Vagina (tissue), 2 donors: Measurements from ENCODE around the gene ECE2. TPM values are rescaled to one million over a fixed set of nuclear protein-coding genes. Genes with fewer than 3 reads are reported as not detected.
"Not testable (repeated sequence)": the region's sequence is repeated elsewhere in the genome, so short reads cannot be mapped to it uniquely, and the experiment has no call there.

Experiments
- DNase-seq, 2 donors: peaks; one replicate each; pipeline ENCODE4 v3.0.0-alpha.2; 2017; ENCODE audit errors: extremely low spot score in 2 of 2
- H3K27ac ChIP-seq: fragments of 200-600 bp; sonication (generic); one replicate; pipeline ENCODE4 v1.5.1; 2019
- H3K27me3 ChIP-seq: fragments of 200-600 bp; sonication (generic); one replicate; pipeline ENCODE4 v1.5.1; 2019
- H3K36me3 ChIP-seq, 2 donors: fragments of 200-600 bp; sonication (generic); one replicate each; pipeline ENCODE4 v1.5.1; 2017 to 2019
- H3K4me1 ChIP-seq: fragments of 200-600 bp; sonication (generic); one replicate; pipeline ENCODE4 v1.5.1; 2019
- H3K4me3 ChIP-seq, 2 donors: fragments of 200-600 bp; sonication (generic); 1 replicate in 1 of 2; 2 replicates in 1 of 2; pipeline ENCODE4 v1.5.1; 2016 to 2019
- H3K9me3 ChIP-seq: fragments of 200-600 bp; sonication (generic); one replicate; pipeline ENCODE4 v1.5.1; 2019
- POLR2A ChIP-seq, 2 donors: fragments of 450-650 bp; IDR thresholded peaks; one replicate each; pipeline ENCODE4 v1.6.1; 2017; ENCODE audit warnings: antibody characterized with exemption in 2 of 2, mild to moderate bottlenecking in 2 of 2, moderate library complexity in 2 of 2
- POLR2AphosphoS5 ChIP-seq, 2 donors: sonication (generic); formaldehyde crosslinking; IDR thresholded peaks; one replicate each; pipeline ENCODE4 v1.9.0; 2017; ENCODE audit warnings: antibody characterized with exemption in 2 of 2, mild to moderate bottlenecking in 2 of 2, low read depth in 1 of 2; ENCODE audit not compliant: insufficient read depth in 1 of 2
- intact Hi-C: fragments of 100-400 bp; cut with DNase I; formaldehyde crosslinking; loops from one replicate; pipeline ENCODE4 v1.15.1; 2023
- total RNA-seq: library from RNA; depleted of rRNA; stranded (reverse); fragments of >200 nt; gene quantifications from one replicate; pipeline ENCODE4 v1.2.3, GENCODE V29; 2016
- TF ChIP-seq, protein P1 (sequence below), 3 experiments: fragments of 450-650 bp in 2 of 3; fragments of 200-600 bp in 1 of 3; sonication (generic) in 1 of 3; IDR thresholded peaks; one replicate each; pipeline ENCODE4 v1.5.1; 2017 to 2019; ENCODE audit warnings: antibody characterized with exemption in 3 of 3, mild to moderate bottlenecking in 2 of 3, moderate library complexity in 2 of 3

Gene ECE2
- total RNA-seq, 1 donor from 2014 or later: 1.7 TPM

DNA sequence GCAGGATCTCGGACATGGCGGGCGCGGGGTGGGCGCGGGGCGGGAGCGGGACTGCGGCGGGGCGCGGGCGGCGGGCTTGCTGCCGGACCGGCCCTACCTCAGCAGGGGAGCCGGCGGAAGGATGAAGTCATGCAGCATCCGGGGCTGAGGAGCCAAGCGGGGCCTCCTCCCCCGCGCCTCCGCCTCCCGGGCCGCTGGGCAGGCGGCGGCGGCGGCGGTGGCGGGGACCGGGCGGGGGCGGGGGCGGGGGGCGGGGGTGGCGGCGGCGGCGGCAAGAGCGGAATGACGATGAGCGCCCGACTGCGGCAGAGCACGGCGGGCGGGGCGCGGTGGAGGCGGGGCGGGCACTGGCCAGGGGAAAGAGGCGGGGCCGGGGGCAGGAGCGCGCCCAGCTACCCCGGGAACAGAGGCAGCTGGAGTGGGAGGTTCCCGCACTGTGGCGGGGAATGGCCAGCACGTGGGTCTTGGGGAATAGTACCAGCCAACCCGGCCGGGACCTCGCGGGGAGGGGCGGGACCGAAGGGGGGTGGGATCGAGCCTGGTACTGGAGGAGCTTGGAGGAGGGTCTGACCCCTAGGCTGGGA is 14.5 kb upstream of the ECE2 start, which contains the start of gene CAMK2N2:
Gene CAMK2N2, minus strand, starts transcription at position 284 of the 584 bp plus-strand sequence. Its CDS starts 268 bp downstream, at position 16.
- intact Hi-C loops: no loop called here
- Histone ChIP-seq H3K27me3 (peaks cover 9% of the 10 kb centered on the region), H3K4me3 (peak within 1 kb of the TSS; percentile 36 to 49), H3K27ac (no peak within 1 kb of the TSS), H3K4me1 (peaks cover 24% of the 10 kb centered on the region), H3K36me3 (peaks cover 0 to 5% of the 10 kb centered on the region in 2 donors), H3K9me3 (no peaks in the 10 kb centered on the region)
- DNase-seq: no peak
- TF ChIP-seq POLR2AphosphoS5 (IDR thresholded peaks at IDR 0.05; ENCODE audit: insufficient read depth in 1 of 2, low read depth in 1 of 2) (no peak), POLR2A (IDR thresholded peaks at IDR 0.05) (no peak)
- TF ChIP-seq, protein P1, sequence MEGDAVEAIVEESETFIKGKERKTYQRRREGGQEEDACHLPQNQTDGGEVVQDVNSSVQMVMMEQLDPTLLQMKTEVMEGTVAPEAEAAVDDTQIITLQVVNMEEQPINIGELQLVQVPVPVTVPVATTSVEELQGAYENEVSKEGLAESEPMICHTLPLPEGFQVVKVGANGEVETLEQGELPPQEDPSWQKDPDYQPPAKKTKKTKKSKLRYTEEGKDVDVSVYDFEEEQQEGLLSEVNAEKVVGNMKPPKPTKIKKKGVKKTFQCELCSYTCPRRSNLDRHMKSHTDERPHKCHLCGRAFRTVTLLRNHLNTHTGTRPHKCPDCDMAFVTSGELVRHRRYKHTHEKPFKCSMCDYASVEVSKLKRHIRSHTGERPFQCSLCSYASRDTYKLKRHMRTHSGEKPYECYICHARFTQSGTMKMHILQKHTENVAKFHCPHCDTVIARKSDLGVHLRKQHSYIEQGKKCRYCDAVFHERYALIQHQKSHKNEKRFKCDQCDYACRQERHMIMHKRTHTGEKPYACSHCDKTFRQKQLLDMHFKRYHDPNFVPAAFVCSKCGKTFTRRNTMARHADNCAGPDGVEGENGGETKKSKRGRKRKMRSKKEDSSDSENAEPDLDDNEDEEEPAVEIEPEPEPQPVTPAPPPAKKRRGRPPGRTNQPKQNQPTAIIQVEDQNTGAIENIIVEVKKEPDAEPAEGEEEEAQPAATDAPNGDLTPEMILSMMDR (IDR thresholded peaks at IDR 0.05): no peak

DNA sequence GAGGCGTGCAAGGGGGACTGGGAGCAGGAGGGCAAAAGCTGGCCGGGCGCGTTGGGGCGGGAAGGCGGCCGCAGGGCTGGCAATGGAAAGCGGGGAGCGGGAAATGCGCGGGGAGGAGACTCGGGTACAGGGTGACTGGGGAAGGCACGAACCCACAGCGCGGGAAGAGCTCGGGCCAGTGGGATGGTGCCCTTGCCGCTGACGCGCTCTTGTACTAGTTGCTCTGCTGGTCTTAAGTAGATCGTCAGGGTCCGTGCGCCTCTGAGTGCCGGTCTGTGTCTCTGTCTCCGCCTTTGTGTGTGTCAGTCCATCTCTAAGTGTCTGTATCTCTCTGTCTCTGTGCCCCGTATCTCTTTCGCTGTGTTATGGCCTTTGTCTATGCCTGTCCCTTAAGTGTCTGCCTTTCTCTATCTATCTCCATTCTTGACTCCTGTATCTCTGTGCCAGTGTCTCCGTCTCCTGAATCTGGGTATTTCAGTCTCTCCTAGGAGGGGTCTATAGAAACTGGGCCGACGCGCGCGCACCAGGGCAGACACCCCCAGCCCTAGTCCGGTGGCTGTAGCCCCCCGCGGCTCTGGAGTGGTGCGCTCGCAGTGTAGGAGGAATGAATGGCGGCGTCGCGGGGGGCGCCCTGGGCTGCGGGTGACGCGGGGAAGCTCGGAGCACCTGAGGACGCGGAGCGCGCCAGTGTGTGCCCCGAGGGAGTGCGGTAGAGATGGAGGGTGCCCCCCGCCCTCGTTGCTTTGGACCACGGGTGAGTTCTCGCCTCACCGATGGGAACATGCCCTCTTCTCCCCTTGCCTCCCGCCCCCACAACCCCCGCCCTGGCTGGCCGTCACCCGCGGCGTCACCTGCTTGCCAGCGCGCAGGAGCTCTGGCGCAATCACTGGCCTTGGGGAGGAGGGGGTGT is 13.7 kb upstream of the ECE2 start:
- H3K4me3 ChIP-seq: peak overlapping the region; percentile 36 to 49
- no peaks in the 10 kb centered on the region for H3K9me3 ChIP-seq
- H3K27me3 ChIP-seq: peaks cover 9% of the 10 kb centered on the region
- intact Hi-C loops: no loop called here
- peaks cover 0 to 5% of the 10 kb centered on the region in 2 donors for H3K36me3 ChIP-seq
- H3K4me1 ChIP-seq: peaks cover 24% of the 10 kb centered on the region
- TF ChIP-seq, protein P1 (IDR thresholded peaks at IDR 0.05): no peak
- TF ChIP-seq POLR2AphosphoS5 (IDR thresholded peaks at IDR 0.05; ENCODE audit: insufficient read depth in 1 of 2, low read depth in 1 of 2) (no peak), POLR2A (IDR thresholded peaks at IDR 0.05) (no peak)
- no peak for DNase-seq
- no peak overlapping the region for H3K27ac ChIP-seq

DNA sequence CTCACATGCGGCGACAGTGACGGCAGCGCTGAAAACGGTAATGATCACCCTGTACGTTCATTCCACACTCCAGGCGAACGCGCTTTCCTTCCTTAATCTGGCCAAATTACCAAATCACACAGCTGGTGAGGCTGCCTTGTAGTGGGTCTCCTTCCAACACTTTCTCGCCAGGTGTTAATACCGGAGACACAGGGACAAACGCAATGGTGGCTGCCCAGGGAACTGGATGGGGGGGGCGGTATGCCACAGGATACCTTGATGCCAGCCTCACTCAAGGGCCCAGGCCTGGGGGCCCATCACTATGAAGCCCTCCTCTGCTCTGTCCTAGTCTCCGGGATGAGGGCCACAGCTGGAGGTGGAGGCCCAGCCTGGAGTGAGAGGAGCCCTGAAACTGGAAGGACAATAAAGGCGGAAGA is 13.1 kb upstream of the ECE2 start:
- Histone ChIP-seq H3K4me3 (no peak overlapping the region), H3K9me3 (no peaks in the 10 kb centered on the region), H3K27ac (no peak overlapping the region), H3K27me3 (peaks cover 9% of the 10 kb centered on the region), H3K4me1 (peaks cover 24% of the 10 kb centered on the region), H3K36me3 (peaks cover 0 to 5% of the 10 kb centered on the region in 2 donors)
- intact Hi-C loops: no loop called here
- TF ChIP-seq, protein P1 (IDR thresholded peaks at IDR 0.05): no peak
- TF ChIP-seq POLR2AphosphoS5 (IDR thresholded peaks at IDR 0.05; ENCODE audit: insufficient read depth in 1 of 2, low read depth in 1 of 2): no peak
- TF ChIP-seq POLR2A (IDR thresholded peaks at IDR 0.05): no peak
- DNase-seq: no peak

DNA sequence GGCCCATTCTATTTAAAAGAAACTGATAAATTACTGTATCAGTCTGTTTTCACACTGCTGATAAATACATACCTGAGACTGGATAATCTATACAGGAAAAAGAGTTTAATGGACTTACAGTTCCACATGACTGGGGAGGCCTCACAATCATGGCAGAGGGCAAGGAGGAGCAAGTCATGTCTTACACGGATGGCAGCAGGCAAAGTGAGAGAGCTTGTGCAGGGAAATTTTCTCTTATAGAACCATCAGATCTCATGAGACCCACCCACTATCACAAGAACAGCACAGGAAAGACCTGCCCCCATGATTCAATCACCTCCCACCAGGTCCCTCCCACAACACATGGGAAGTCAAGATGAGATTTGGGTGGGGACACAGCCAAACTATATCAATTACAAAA is 8.6 kb upstream of the ECE2 start:
- H3K9me3 ChIP-seq, H3K4me3 ChIP-seq, H3K27me3 ChIP-seq, H3K27ac ChIP-seq, H3K4me1 ChIP-seq, intact Hi-C loops, H3K36me3 ChIP-seq, DNase-seq: not testable (repeated sequence)

DNA sequence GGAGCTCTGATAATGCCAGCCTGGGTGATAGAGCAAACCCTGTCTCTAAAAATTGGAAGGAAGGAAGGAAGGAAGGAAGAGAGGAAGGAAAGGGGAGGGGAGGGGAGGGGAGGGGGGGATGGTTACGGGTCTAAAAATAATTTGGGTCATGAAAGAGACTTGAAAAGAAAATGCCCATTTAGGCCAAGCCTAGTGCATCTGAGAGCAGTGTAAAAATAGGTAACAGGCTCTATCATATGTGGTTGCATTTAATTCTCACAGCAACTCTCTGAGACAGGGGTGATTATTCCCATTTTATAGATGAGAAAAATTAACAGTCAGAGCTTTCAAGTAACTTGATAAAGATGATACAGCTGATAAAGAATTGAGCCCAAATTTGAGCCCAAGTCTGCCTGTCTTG is 3.6 kb upstream of the ECE2 start:
- Histone ChIP-seq H3K36me3 (no peaks in the 10 kb centered on the region), H3K4me1 (peaks cover 8% of the 10 kb centered on the region), H3K4me3 (no peak overlapping the region), H3K27ac (no peak overlapping the region), H3K9me3 (no peaks in the 10 kb centered on the region), H3K27me3 (no peaks in the 10 kb centered on the region)
- no peak for DNase-seq
- intact Hi-C loops: no loop called here
- no peak for TF ChIP-seq POLR2AphosphoS5 (IDR thresholded peaks at IDR 0.05; ENCODE audit: insufficient read depth in 1 of 2, low read depth in 1 of 2)
- no peak for TF ChIP-seq POLR2A (IDR thresholded peaks at IDR 0.05)
- TF ChIP-seq, protein P1 (IDR thresholded peaks at IDR 0.05): no peak
